Common myeloid progenitor, CD34-positive (primary cell): ENCODE data around the gene GPR34.
"Not testable (repeated sequence)": the region's sequence is repeated elsewhere in the genome, so short reads cannot be mapped to it uniquely, and the experiment has no call there.

Source experiments
- CTCF ChIA-PET: fragments of 350-600 bp; sonication (Branson Sonifier 250); formaldehyde crosslinking; loops from one replicate; lab custom pipeline; 2021; ENCODE audit warnings: antibody characterized with exemption; lab: Charles Lee
- POLR2A ChIA-PET: fragments of 350-600 bp; sonication (Branson Sonifier 250); formaldehyde crosslinking; loops from one replicate; lab custom pipeline; 2021; ENCODE audit warnings: antibody characterized with exemption; lab: Charles Lee
- DNase-seq, 3 donors: peaks; one replicate each; pipeline versions ENCODE4 v3.0.0 to v3.0.0-alpha.2; 2013
- H3K27ac ChIP-seq, 2 experiments: 1 replicate in 1 of 2; 2 replicates in 1 of 2; pipeline ENCODE4 v1.7.0; 2013; ENCODE audit warnings: inconsistent platforms in 2 of 2, low read length in 2 of 2, mild to moderate bottlenecking in 2 of 2, low read depth in 1 of 2, moderate library complexity in 1 of 2; ENCODE audit not compliant: severe bottlenecking in 2 of 2, insufficient read depth in 1 of 2, poor library complexity in 1 of 2
- H3K27me3 ChIP-seq, 5 experiments: replicated peaks in 2 of 5; 1 replicate in 3 of 5; 2 replicates in 2 of 5; pipeline versions ENCODE4 v1.6.1 to v1.7.0; 2013; ENCODE audit warnings: low read length in 4 of 5, mild to moderate bottlenecking in 2 of 5, moderate library complexity in 2 of 5, inconsistent platforms in 1 of 5; ENCODE audit not compliant: insufficient read depth in 5 of 5, control insufficient read depth in 4 of 5
- H3K36me3 ChIP-seq, 4 experiments: 1 replicate in 2 of 4; 2 replicates in 2 of 4; pipeline versions ENCODE4 v1.6.1 to v1.7.0; 2013; ENCODE audit warnings: low read length in 3 of 4, control low read depth in 1 of 4, mild to moderate bottlenecking in 1 of 4; ENCODE audit not compliant: control insufficient read depth in 4 of 4, insufficient read depth in 4 of 4
- H3K4me1 ChIP-seq, 4 experiments: 1 replicate in 3 of 4; 2 replicates in 1 of 4; pipeline versions ENCODE4 v1.6.1 to v1.7.1; 2013; ENCODE audit warnings: low read length in 3 of 4, mild to moderate bottlenecking in 3 of 4, control low read depth in 1 of 4, inconsistent platforms in 1 of 4, moderate library complexity in 1 of 4; ENCODE audit not compliant: control insufficient read depth in 4 of 4, insufficient read depth in 4 of 4; ENCODE audit errors: control extremely low read depth in 1 of 4
- H3K4me3 ChIP-seq, 7 experiments: 1 replicate in 4 of 7; 2 replicates in 3 of 7; pipeline versions ENCODE4 v1.5.1 to v1.7.0; 2013; ENCODE audit warnings: mild to moderate bottlenecking in 7 of 7, low read length in 6 of 7, moderate library complexity in 6 of 7, inconsistent platforms in 2 of 7, low read depth in 2 of 7, control low read depth in 1 of 7; ENCODE audit not compliant: insufficient read depth in 4 of 7, control insufficient read depth in 1 of 7; ENCODE audit errors: extremely low read depth in 1 of 7
- H3K9me3 ChIP-seq, 5 experiments: 1 replicate in 4 of 5; 2 replicates in 1 of 5; pipeline versions ENCODE4 v1.6.1 to v1.7.1; 2013; ENCODE audit warnings: low read length in 4 of 5, mild to moderate bottlenecking in 2 of 5, inconsistent platforms in 1 of 5, low read depth in 1 of 5, moderate library complexity in 1 of 5; ENCODE audit not compliant: control insufficient read depth in 4 of 5, insufficient read depth in 2 of 5; ENCODE audit errors: control extremely low read depth in 1 of 5
- WGBS: methylation state at CpG from one replicate; pipeline ENCODE4 v1.1.5; 2013; ENCODE audit not compliant: insufficient coverage; 5-methylcytosine and 5-hydroxymethylcytosine counted together

GPR34 gene

DNA sequence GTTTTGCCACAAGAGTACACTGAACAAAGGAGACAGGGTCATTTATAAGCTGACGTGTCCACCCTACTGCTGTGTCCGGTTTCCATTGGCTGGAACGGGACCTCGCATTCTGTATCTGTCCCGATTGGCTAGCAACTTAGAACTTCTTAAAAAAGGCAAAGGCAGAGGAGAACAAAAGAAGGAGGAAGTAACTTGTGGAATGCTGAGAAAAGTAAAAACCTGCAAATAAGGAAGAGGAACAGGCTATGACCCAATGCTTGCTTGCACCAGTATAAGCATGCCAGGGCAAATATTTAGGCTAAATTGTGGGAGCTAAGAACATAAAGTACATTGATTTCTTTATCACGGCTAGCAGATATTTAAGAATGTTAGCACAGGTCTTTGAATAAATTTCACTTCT, 30.8 kb downstream of the GPR34 start:
- DNase-seq, result not testable (repeated sequence)

DNA sequence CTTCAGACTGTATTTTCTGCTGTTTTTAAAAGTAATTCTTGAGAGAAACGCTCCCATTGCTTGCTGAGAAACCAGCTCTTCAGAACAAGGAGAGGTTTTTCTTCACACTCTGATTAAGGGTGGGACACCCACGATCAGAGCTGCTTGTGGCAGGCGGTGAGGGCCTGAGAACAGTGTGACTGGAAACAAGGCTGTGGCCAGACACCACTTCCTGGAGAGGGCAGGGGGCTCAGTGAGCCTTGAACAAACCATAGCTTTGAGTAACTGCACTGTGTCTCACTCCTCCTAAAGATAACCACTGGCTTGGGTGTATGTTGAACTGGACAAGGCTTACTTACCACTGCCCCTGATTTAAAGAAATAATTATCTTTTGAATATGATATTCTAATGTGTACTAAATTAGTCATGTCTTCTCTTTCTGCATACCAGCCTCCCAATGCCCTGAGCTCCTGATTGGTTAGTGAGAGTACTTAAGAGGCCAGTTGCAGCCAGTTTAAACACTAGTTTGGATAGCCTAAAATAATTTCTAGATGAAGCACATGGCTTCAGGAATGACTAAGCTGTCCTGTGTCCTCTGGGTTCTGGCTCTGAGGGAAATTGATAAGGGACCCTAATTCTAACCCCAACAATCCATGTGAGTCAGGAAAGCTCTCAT, 31.5 kb downstream of the GPR34 start:
- Histone ChIP-seq H3K4me1 (peaks cover 0 to 13% (median 6%) of the 10 kb centered on the region in 4 experiments), H3K27ac (no peak overlapping the region), H3K36me3 (no peaks in the 10 kb centered on the region), H3K4me3 (no peak overlapping the region), H3K9me3 (peaks cover 0 to 19% (median 12%) of the 10 kb centered on the region in 5 experiments), H3K27me3 (peaks cover 0 to 4% (median 0%) of the 10 kb centered on the region in 5 experiments)
- POLR2A ChIA-PET, result no interaction called here
- 44% methylated on average over 3 of the region's 3 CpGs for WGBS
- CTCF ChIA-PET, result no interaction called here
- DNase-seq, result peak in 1 of 3 donors; percentile 33

More for the DNA sequence above, 30.8 kb downstream of the GPR34 start:
- H3K4me1 ChIP-seq, result peaks cover 0 to 13% (median 6%) of the 10 kb centered on the region in 4 experiments
- H3K27me3 ChIP-seq, CTCF ChIA-PET, H3K36me3 ChIP-seq, H3K4me3 ChIP-seq, POLR2A ChIA-PET, H3K27ac ChIP-seq: not testable (repeated sequence)
- 97% methylated on average over 5 of the region's 6 CpGs for WGBS
- H3K9me3 ChIP-seq, result peaks cover 0 to 19% (median 12%) of the 10 kb centered on the region in 5 experiments

DNA sequence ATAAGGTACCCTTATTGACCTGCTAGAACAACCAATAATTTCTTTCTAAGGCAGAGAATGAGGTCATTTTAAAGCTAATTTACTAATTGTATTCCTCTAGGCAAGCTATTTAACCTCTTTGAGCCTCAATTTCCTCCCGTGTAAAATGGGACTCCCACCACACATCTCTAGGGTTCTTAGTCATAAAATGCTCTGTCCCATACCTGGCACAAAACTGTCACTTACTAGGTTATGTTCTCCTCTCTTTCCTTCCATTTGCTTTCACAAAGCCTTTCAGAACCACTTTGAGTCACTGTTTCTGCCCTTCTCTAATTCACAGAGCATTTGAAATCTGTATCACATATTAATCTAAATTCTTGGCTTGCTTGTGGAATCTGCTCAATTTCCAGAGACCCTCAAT, 32.8 kb downstream of the GPR34 start:
- H3K27me3 ChIP-seq, result peaks cover 0 to 4% (median 0%) of the 10 kb centered on the region in 5 experiments
- H3K4me1 ChIP-seq, result peaks cover 0 to 13% (median 6%) of the 10 kb centered on the region in 4 experiments
- ChIA-PET CTCF (no interaction called here), POLR2A (no interaction called here)
- no peak for DNase-seq
- H3K27ac ChIP-seq, result no peak overlapping the region
- WGBS, result 83% methylated on average over 1 of the region's 1 CpG
- H3K4me3 ChIP-seq, result no peak overlapping the region
- peaks cover 0 to 19% (median 12%) of the 10 kb centered on the region in 5 experiments for H3K9me3 ChIP-seq
- no peaks in the 10 kb centered on the region for H3K36me3 ChIP-seq

DNA sequence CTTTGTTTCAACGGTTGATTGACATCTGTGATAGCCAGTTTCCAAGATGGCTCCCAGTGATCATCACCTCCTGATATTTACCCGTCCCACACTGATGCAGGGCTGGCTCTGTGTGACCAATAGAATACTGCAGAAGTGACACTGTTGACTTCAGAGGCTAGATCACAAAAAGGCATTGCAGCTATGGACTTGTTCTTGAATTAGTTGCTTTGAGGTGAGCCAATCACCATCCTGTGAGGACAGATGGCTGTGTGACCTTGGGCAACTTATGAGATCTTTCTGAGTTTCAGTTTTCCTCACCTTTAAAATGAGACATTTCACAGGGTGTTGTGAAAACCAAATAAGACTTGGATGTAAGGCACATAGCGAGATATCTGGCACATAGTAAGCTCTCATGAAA, 33.4 kb downstream of the GPR34 start:
- ChIA-PET POLR2A (no interaction called here), CTCF (no interaction called here)
- WGBS, result 82% methylated on average over 3 of the region's 3 CpGs
- Histone ChIP-seq H3K27ac (no peak overlapping the region), H3K9me3 (peaks cover 0 to 16% (median 7%) of the 10 kb centered on the region in 5 experiments), H3K4me1 (peaks cover 0 to 13% (median 6%) of the 10 kb centered on the region in 4 experiments), H3K27me3 (peaks cover 0 to 4% (median 0%) of the 10 kb centered on the region in 5 experiments), H3K4me3 (no peak overlapping the region), H3K36me3 (no peaks in the 10 kb centered on the region)
- no peak for DNase-seq

GRCh38 chrX:41722816-41723618, 34.2 kb downstream of the GPR34 start:
- no peak overlapping the region for H3K27ac ChIP-seq
- POLR2A ChIA-PET, result no interaction called here
- H3K9me3 ChIP-seq, result peaks cover 0 to 11% (median 4%) of the 10 kb centered on the region in 5 experiments
- CTCF ChIA-PET, result no interaction called here
- WGBS, result 100% methylated on average over 1 of the region's 3 CpGs
- no peak for DNase-seq
- H3K36me3 ChIP-seq, result no peaks in the 10 kb centered on the region
- H3K4me1 ChIP-seq, result peaks cover 0 to 13% (median 6%) of the 10 kb centered on the region in 4 experiments
- H3K27me3 ChIP-seq, result peaks cover 0 to 4% (median 0%) of the 10 kb centered on the region in 5 experiments
- no peak overlapping the region for H3K4me3 ChIP-seq

DNA sequence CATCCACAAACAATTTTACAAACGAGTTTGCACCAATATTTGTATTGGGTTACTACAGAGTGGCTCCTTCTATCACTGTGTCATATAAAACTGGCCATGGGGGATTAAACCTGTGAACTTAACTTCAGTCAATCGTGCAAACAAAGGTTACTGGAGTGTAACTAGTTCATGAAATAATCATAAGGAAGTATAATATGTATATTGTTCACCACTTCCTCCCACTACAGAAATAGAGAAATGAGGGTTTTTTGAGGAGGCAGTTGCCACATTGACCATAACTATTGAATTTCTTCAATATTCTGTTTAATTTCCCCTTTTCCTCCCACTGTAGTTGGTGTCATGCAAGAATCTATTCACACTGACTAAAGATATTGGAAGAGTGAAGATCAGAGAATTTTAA, 35.1 kb downstream of the GPR34 start, which contains the start of gene GPR82:
Gene GPR82 (plus strand): TSS at position 356 of the 400 bp plus-strand sequence. CDS start 2,846 bp downstream, outside the sequence.
- ChIA-PET POLR2A (no interaction called here), CTCF (no interaction called here)
- peak in 2 of 3 donors; percentile 34 to 56 for DNase-seq
- H3K27me3 ChIP-seq, result peaks cover 0 to 3% (median 0%) of the 10 kb centered on the region in 5 experiments
- peaks cover 0 to 13% (median 6%) of the 10 kb centered on the region in 4 experiments for H3K4me1 ChIP-seq
- H3K9me3 ChIP-seq, result peaks cover 0 to 5% (median 2%) of the 10 kb centered on the region in 5 experiments
- no peak within 1 kb of the TSS for H3K27ac ChIP-seq
- H3K36me3 ChIP-seq, result no peaks in the 10 kb centered on the region
- no CpG with 5 or more reads among the region's 2 CpGs for WGBS
- no peak within 1 kb of the TSS for H3K4me3 ChIP-seq

GRCh38 chrX:41728125-41728524, 39.4 kb downstream of the GPR34 start:
- 89% methylated on average over 3 of the region's 3 CpGs for WGBS

More at GRCh38 chrX:41728125-41728524, 39.4 kb downstream of the GPR34 start:
- POLR2A ChIA-PET, result no interaction called here
- Histone ChIP-seq H3K27ac (no peak overlapping the region), H3K9me3 (no peaks in the 10 kb centered on the region), H3K27me3 (no peaks in the 10 kb centered on the region), H3K4me3 (no peak overlapping the region), H3K4me1 (peaks cover 0 to 9% (median 3%) of the 10 kb centered on the region in 4 experiments), H3K36me3 (no peaks in the 10 kb centered on the region)
- DNase-seq, result no peak
- CTCF ChIA-PET, result no interaction called here
